Lower leg skin (tissue), 3 donors: ENCODE data around the gene OR2Z1.

Source experiments
- CTCF ChIP-seq, 3 donors: fragments of 450-650 bp; IDR thresholded peaks; one replicate each; pipeline ENCODE4 v1.5.1; 2016; ENCODE audit warnings: antibody characterized with exemption in 3 of 3, mild to moderate bottlenecking in 3 of 3, moderate library complexity in 2 of 3
- POLR2A ChIP-seq, 2 donors: fragments of 450-650 bp; IDR thresholded peaks; one replicate each; pipeline ENCODE4 v1.6.1; 2016 to 2017; ENCODE audit warnings: antibody characterized with exemption in 2 of 2, mild to moderate bottlenecking in 1 of 2, moderate library complexity in 1 of 2

DNA sequence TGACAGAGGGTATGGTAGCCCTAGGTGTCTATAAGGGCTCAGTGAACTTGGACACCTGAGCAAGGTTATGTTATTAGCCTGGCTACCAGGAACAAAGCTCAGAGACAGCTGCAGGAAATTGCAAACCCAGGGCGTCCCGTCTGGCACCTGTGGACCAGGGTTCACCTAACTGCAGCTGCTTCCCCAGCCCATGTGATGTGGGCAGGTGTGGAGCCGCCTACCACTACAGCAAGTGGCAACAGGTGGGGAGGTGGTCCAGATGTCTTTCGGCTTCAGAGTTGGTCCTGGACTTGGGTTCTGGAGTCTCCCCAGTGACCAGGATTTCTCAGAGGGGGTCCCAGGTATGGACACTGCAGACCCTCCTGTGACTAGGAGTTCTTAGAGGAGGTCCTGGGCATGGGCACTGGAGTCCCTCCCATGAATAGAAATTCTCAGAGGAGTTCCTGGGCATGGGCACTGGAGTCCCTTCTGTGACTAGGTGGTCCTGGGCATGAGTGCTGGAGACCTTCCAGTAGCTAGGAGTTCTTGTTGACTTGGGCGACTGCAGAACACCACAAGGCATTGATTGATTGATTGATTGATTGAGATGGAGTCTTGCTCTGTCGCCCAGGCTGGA lies 48.0 kb upstream of the OR2Z1 start:
- no peak for TF ChIP-seq CTCF (IDR thresholded peaks at IDR 0.05)
- TF ChIP-seq POLR2A (IDR thresholded peaks at IDR 0.05): no peak
